Measurements from ENCODE around the gene TTLL3. TPM values are rescaled to one million over a fixed set of nuclear protein-coding genes. Genes with fewer than 3 reads are reported as not detected.

Gene TTLL3
- polyA plus RNA-seq, 1 donor (not counting 4 experiments of a cell fraction or from before 2014, with no cell fraction given): 11.3 TPM

DNA sequence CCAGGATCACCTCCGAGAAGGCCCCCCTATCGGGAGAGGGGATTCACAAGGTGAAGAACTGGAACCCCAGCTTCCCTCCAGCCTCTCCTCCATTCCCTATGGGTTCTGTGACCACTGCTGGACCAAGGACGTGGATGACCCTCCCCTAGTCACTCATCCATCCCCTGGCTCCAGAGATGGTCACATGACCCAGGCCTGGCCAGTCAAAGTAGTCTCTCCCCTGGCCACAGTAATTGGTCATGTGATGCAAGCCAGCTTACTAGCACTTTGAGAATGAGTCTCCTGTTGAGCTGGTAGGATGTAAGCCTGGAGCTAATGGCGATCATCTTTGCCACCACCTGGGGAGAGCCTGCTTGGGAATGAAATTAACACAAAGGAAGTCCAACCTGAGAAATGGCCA lies 44.2 kb upstream of the TTLL3 start:
- FAIRE-seq (no peak), DNase-seq (ENCODE audit: low read depth, low spot score) (no peak)
- H3K27me3 ChIP-seq (ENCODE audit: control insufficient read depth, extremely low read depth, insufficient read depth, low read length): peaks cover 5% of the 10 kb centered on the region
- H3K9me3 ChIP-seq (ENCODE audit: control insufficient read depth, low read depth, low read length): no peaks in the 10 kb centered on the region
- no peak overlapping the region for H2AFZ ChIP-seq (ENCODE audit: control insufficient read depth, low read length)
- no peak for TF ChIP-seq EZH2 (IDR thresholded peaks at IDR 0.05; ENCODE audit: low read length)
- TF ChIP-seq, protein P1, sequence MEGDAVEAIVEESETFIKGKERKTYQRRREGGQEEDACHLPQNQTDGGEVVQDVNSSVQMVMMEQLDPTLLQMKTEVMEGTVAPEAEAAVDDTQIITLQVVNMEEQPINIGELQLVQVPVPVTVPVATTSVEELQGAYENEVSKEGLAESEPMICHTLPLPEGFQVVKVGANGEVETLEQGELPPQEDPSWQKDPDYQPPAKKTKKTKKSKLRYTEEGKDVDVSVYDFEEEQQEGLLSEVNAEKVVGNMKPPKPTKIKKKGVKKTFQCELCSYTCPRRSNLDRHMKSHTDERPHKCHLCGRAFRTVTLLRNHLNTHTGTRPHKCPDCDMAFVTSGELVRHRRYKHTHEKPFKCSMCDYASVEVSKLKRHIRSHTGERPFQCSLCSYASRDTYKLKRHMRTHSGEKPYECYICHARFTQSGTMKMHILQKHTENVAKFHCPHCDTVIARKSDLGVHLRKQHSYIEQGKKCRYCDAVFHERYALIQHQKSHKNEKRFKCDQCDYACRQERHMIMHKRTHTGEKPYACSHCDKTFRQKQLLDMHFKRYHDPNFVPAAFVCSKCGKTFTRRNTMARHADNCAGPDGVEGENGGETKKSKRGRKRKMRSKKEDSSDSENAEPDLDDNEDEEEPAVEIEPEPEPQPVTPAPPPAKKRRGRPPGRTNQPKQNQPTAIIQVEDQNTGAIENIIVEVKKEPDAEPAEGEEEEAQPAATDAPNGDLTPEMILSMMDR (optimal IDR thresholded peaks at IDR 0.05 in 1 of 3, IDR thresholded peaks at IDR 0.05 in 1 of 3, conservative IDR thresholded peaks at IDR 0.05 in 1 of 3; ENCODE audit: extremely low read depth in 1 of 3, insufficient read depth in 2 of 3, low read length in 3 of 3): no peak
- H3K9me1 ChIP-seq (ENCODE audit: control insufficient read depth, extremely low read depth, insufficient read depth, low read length): no peaks in the 10 kb centered on the region
- H3K4me1 ChIP-seq (ENCODE audit: control insufficient read depth, extremely low read depth, insufficient read depth, low read length): peaks cover 5% of the 10 kb centered on the region
- H4K20me1 ChIP-seq (ENCODE audit: control insufficient read depth, extremely low read depth, insufficient read depth, low read length): no peaks in the 10 kb centered on the region
- H3K79me2 ChIP-seq (ENCODE audit: control insufficient read depth, insufficient read depth, low read length): no peaks in the 10 kb centered on the region
- H3K9ac ChIP-seq (ENCODE audit: control insufficient read depth, extremely low read depth, insufficient read depth, low read length): no peak overlapping the region
- H3K4me3 ChIP-seq (ENCODE audit: control insufficient read depth in 2 of 3, extremely low read depth in 1 of 3, insufficient read depth in 2 of 3, low read depth in 1 of 3, low read length in 3 of 3): no peak overlapping the region
- H3K36me3 ChIP-seq (ENCODE audit: control insufficient read depth in 2 of 2, extremely low read depth in 1 of 2, insufficient read depth in 2 of 2, low read length in 2 of 2): no peaks in the 10 kb centered on the region
- dilution Hi-C loops (cut with MboI; ENCODE audit: extremely low pct_ligation_motif_present, low sequenced_read_pairs): no loop called here
- no peak overlapping the region for H3K4me2 ChIP-seq (ENCODE audit: control insufficient read depth, extremely low read depth, insufficient read depth, low read depth, low read length)
- H3K27ac ChIP-seq (ENCODE audit: control insufficient read depth, insufficient read depth, low read length): no peak overlapping the region

DNA sequence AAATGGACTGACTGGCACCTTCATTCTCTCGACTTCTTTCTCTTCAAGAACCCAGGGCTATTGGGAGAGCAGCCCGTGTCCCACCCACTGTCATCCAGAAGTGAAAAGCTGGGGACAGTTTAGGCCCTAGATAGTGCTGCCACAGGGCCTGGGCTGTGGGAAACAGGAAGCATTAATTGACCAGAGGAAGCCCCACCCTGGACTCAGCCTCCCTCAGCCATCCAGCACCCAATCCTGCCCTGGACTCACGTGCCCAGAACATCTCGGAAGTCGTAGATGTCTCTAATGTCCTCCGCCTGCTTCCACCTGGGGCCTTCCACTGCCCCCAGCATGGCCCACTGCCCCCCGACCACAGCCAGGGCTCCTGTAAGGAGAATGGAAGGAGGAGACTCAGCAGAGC lies 42.6 kb upstream of the TTLL3 start:
- FAIRE-seq: no peak
- Histone ChIP-seq H3K9ac (ENCODE audit: control insufficient read depth, extremely low read depth, insufficient read depth, low read length) (no peak overlapping the region), H4K20me1 (ENCODE audit: control insufficient read depth, extremely low read depth, insufficient read depth, low read length) (no peaks in the 10 kb centered on the region), H3K4me1 (ENCODE audit: control insufficient read depth, extremely low read depth, insufficient read depth, low read length) (peaks cover 5% of the 10 kb centered on the region), H3K4me3 (ENCODE audit: control insufficient read depth in 2 of 3, extremely low read depth in 1 of 3, insufficient read depth in 2 of 3, low read depth in 1 of 3, low read length in 3 of 3) (no peak overlapping the region), H3K9me1 (ENCODE audit: control insufficient read depth, extremely low read depth, insufficient read depth, low read length) (no peaks in the 10 kb centered on the region), H3K27ac (ENCODE audit: control insufficient read depth, insufficient read depth, low read length) (no peak overlapping the region), H2AFZ (ENCODE audit: control insufficient read depth, low read length) (no peak overlapping the region), H3K79me2 (ENCODE audit: control insufficient read depth, insufficient read depth, low read length) (no peaks in the 10 kb centered on the region), H3K27me3 (ENCODE audit: control insufficient read depth, extremely low read depth, insufficient read depth, low read length) (peaks cover 5% of the 10 kb centered on the region), H3K9me3 (ENCODE audit: control insufficient read depth, low read depth, low read length) (no peaks in the 10 kb centered on the region), H3K36me3 (ENCODE audit: control insufficient read depth in 2 of 2, extremely low read depth in 1 of 2, insufficient read depth in 2 of 2, low read length in 2 of 2) (no peaks in the 10 kb centered on the region), H3K4me2 (ENCODE audit: control insufficient read depth, extremely low read depth, insufficient read depth, low read depth, low read length) (no peak overlapping the region)
- DNase-seq (ENCODE audit: low read depth, low spot score): no peak
- dilution Hi-C loops (cut with MboI; ENCODE audit: extremely low pct_ligation_motif_present, low sequenced_read_pairs): no loop called here
- TF ChIP-seq, protein P1 (optimal IDR thresholded peaks at IDR 0.05 in 1 of 3, IDR thresholded peaks at IDR 0.05 in 1 of 3, conservative IDR thresholded peaks at IDR 0.05 in 1 of 3; ENCODE audit: extremely low read depth in 1 of 3, insufficient read depth in 2 of 3, low read length in 3 of 3): no peak
